ENCODE results near the gene GDAP1L1. TPM values are rescaled to one million over a fixed set of nuclear protein-coding genes. Genes with fewer than 3 reads are reported as not detected.

Gene GDAP1L1
- total and polyA plus RNA-seq, 2 of the 4 experiments (the other 2 are of a cell fraction): not detected

- no peak overlapping the region for H2BK20ac ChIP-seq (ENCODE audit: low read depth, low read length)
- POLR2A ChIA-PET (ENCODE audit: unreplicated experiment): no interaction called here
- H2BK5ac ChIP-seq (ENCODE audit: low read depth, low read length, poor library complexity, severe bottlenecking): no peak overlapping the region
- TF ChIP-seq SMC3 (IDR thresholded peaks at IDR 0.05; ENCODE audit: low read depth, low read length) (no peak), RCOR1 (IDR thresholded peaks at IDR 0.05; ENCODE audit: insufficient replicate concordance, low read length) (no peak), BHLHE40 (IDR thresholded peaks at IDR 0.05; ENCODE audit: low read depth, low read length) (no peak), MAZ (IDR thresholded peaks at IDR 0.05; ENCODE audit: borderline replicate concordance, low read depth, low read length) (no peak), RAD21 (IDR thresholded peaks at IDR 0.05; ENCODE audit: low read length) (no peak), CHD1 (IDR thresholded peaks at IDR 0.05; ENCODE audit: low read depth, low read length) (no peak), CTCF (conservative IDR thresholded peaks at IDR 0.05; ENCODE audit: low read depth, low read length) (no peak), USF2 (IDR thresholded peaks at IDR 0.05; ENCODE audit: low read depth, low read length) (no peak), RFX5 (IDR thresholded peaks at IDR 0.05; ENCODE audit: low read depth, low read length) (no peak), NFE2L2 (IDR thresholded peaks at IDR 0.05; ENCODE audit: low read depth, low read length) (no peak), MXI1 (IDR thresholded peaks at IDR 0.05; ENCODE audit: borderline replicate concordance, low read depth, low read length) (no peak), MAFK (IDR thresholded peaks at IDR 0.05; ENCODE audit: low read depth, low read length) (no peak), POLR2A (IDR thresholded peaks at IDR 0.05; ENCODE audit: low read depth, low read length) (no peak), ELK1 (IDR thresholded peaks at IDR 0.05; ENCODE audit: borderline replicate concordance, low read depth, low read length) (no peak), FOS (IDR thresholded peaks at IDR 0.05; ENCODE audit: low read depth, low read length) (no peak), CEBPB (IDR thresholded peaks at IDR 0.05; ENCODE audit: low read depth, low read length) (no peak)
- dilution Hi-C loops (cut with HindIII; ENCODE audit: low sequenced_read_pairs, unreplicated experiment): no loop called here
- H3K4ac ChIP-seq (ENCODE audit: low read depth, low read length): no peak overlapping the region
- H3K9me3 ChIP-seq (ENCODE audit: control insufficient read depth, insufficient read depth, low read length): no peaks in the 10 kb centered on the region
- H4K8ac ChIP-seq (ENCODE audit: low read depth in 2 of 2, low read length in 2 of 2): no peak overlapping the region
- no peak overlapping the region for H3K23ac ChIP-seq (ENCODE audit: low read depth, low read length)
- no CpG with 5 or more reads among the region's 3 CpGs for WGBS, 2 experiments (ENCODE audit: extremely low coverage in 2 of 2, insufficient read length in 1 of 2)
- intact Hi-C loops (cut with micrococcal nuclease): loop anchor here (5.0 kb wide), 1 partner anchor 36 kb away; no protein-coding TSS in a partner anchor
- H3K14ac ChIP-seq (replicated peaks; ENCODE audit: low read depth, low read length): no peak overlapping the region
- no peak overlapping the region for H4K91ac ChIP-seq (ENCODE audit: insufficient read depth, low read depth, low read length)
- H2AK5ac ChIP-seq (ENCODE audit: low read depth, low read length): no peak overlapping the region
- no peak overlapping the region for H3K56ac ChIP-seq (ENCODE audit: extremely low read depth, insufficient read depth, low read length)
- no peaks in the 10 kb centered on the region for H3K27me3 ChIP-seq (ENCODE audit: control insufficient read depth, insufficient read depth, low read length)
- no peak overlapping the region for H4K5ac ChIP-seq (ENCODE audit: low read depth, low read length)
- H3K4me2 ChIP-seq (ENCODE audit: low read depth, low read length): no peak overlapping the region
- no peak overlapping the region for H2AK9ac ChIP-seq (replicated peaks; ENCODE audit: low read depth, low read length, poor library complexity)
- in situ Hi-C loops (cut with MboI; ENCODE audit: low sequenced_read_pairs): no loop called here
- H3K27ac ChIP-seq (ENCODE audit: insufficient read depth, low read length): no peak overlapping the region
- H3K18ac ChIP-seq (ENCODE audit: low read depth, low read length): no peak overlapping the region
- no peak overlapping the region for H3K9ac ChIP-seq (ENCODE audit: low read depth, low read length)
- H3K36me3 ChIP-seq (ENCODE audit: control insufficient read depth, insufficient read depth, low read length): no peaks in the 10 kb centered on the region
- no peaks in the 10 kb centered on the region; the same call in 1 of the 2 replicates for H3K4me1 ChIP-seq (ENCODE audit: control insufficient read depth, insufficient read depth, low read length)
- no TSS peak for BruUV-seq (replicated peaks)
- H2BK120ac ChIP-seq (ENCODE audit: low read depth, low read length): no peak overlapping the region
- no peak overlapping the region for H3K4me3 ChIP-seq (ENCODE audit: insufficient read depth, low read depth, low read length)
- H2BK15ac ChIP-seq (ENCODE audit: low read depth, low read length): no peak overlapping the region
- DNase-seq: no peak
- H3K79me1 ChIP-seq (ENCODE audit: low read depth in 1 of 2, low read length in 2 of 2): no peaks in the 10 kb centered on the region
- H2AFZ ChIP-seq (replicated peaks; ENCODE audit: low read length, poor library complexity): no peak overlapping the region
- no peaks in the 10 kb centered on the region for H3K9me1 ChIP-seq (ENCODE audit: insufficient read depth, low read length)
- CTCF ChIA-PET: interaction anchor here (1.3 kb wide), 1 partner anchor 23 kb away, joined by 3 read pairs; the partner anchor contains the start of gene FITM2
- H4K20me1 ChIP-seq (ENCODE audit: insufficient read depth, low read length): no peaks in the 10 kb centered on the region
- no peak for ATAC-seq (ENCODE audit: low read depth)
Measured at GRCh38 chr20:44288252-44288651, 41.1 kb downstream of the GDAP1L1 start.
